LoVo (cell line): ENCODE measurements around the gene TTC33.
"Not testable (repeated sequence)": the region's sequence is repeated elsewhere in the genome, so short reads cannot be mapped to it uniquely, and the experiment has no call there.

Source experiments
- DNase-seq: peaks from one replicate; pipeline ENCODE4 v3.0.0-alpha.2; 2016; ENCODE audit warnings: low spot score

TTC33 gene

DNA sequence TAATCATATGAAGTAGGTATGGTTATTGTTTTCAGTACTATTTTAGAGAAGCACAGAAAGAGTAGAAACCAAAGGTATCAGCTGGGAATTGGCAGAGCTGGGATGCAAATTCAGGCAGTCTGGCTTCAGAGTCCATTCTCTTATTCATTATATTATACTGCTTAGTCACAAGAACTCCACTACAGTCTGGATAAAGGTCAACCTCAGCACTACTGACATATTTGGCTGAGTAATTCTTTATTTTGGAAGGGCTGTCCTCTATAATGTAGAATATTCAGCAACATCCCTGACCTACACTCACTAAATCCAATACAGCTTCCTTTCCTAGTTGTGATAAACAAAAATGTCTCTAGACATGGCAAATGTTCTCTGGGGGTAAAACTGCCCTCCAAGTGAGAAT, 38.5 kb downstream of the TTC33 start:
- no peak for DNase-seq

DNA sequence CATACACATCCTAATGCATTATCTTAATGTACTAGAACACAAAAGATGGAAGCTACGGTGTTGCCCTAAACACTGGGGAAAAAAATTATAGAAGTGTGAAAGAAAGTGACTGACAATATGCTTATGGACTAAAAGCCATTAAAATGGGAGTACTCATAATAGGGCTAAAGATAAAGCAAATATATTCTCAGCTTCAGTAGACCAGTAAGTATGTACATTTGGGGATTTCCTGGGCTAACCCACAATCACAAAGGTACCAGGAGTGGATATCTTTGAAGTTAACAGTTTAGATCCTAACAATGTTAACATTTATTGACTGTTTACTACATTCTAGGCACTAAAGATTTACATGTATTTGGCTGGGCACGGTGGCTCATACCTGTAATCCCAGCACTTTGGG, 39.2 kb downstream of the TTC33 start:
- no peak for DNase-seq

- DNase-seq = no peak
Observed at GRCh38 chr5:40716000-40716399, 39.8 kb downstream of the TTC33 start.

- DNase-seq = no peak
Observed at GRCh38 chr5:40714001-40714400, 41.8 kb downstream of the TTC33 start.

- not testable (repeated sequence) for DNase-seq
Observed at GRCh38 chr5:40710575-40710974, 45.2 kb downstream of the TTC33 start.

DNA sequence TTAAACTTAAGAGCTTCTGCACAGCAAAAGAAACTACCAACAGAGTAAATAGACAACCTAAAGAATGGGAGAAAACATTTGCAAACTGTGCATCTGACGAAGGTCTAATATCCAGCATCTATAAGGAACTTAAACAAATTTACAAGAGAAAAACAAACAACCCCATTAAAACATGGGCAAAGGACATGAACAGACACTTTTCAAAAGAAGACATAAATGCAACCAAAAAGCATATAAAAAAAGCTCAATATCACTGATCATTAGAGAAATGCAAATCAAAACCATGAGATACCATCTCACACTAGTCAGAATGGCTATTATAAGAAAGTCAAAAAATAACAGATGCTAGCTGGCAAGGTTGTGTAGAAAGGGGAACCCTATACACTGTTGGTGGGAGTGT, 50.3 kb downstream of the TTC33 start:
- DNase-seq = not testable (repeated sequence)

- not testable (repeated sequence) for DNase-seq
Observed at GRCh38 chr5:40702027-40702426, 53.7 kb downstream of the TTC33 start.

DNA sequence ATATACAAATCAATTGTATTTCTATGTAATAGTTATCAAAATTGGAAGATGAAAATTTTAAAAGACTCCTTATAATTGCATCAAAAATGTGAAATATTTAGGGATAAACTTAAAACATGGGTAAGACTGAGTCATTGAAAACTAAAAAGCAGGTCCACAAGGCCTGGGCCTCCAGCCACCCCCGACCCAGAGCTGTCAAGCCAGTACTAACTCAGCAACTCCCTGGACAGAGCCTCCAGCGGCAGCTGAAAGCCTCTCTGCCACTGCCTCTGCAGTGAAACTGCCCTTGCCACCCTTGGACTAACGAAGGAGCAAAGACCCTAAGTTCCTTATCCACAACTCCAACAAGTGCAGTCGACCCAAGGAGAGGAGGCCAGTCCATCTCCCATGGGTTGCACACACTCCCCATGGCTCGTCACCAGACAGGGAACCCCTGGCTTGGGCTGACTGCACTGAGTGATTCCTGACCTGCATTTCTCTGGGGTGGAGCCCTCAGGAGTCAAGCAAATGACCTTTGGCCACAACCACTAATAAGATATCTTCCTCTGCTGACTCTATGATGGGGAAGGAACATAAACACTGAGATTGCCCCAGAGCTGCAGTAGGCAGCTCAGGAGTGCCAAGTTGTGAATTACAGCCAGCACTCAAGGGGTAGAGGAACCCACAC, 55.5 kb downstream of the TTC33 start:
- DNase-seq = no peak

DNA sequence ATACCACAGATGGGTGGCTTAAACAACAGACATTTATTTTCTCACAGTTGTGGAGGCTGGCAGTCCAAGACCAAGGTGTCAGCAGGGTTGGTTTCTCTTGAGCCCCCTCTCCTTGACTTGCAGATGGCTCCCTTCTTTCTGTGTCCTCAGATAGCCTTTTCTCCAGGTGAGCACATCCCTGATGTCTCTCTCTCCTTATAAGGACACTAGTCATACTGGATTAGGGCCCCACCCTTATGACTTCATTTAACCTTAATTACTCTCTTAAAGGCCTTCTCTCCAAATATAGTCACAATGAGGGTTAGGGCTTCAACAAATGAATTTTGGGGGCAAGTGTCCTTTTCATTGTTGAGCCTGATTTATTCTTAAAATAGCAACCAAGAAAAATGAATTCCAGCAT, 61.3 kb downstream of the TTC33 start:
- DNase-seq = no peak

- DNase-seq = no peak
Observed at GRCh38 chr5:40691894-40692293, 63.9 kb downstream of the TTC33 start.

GRCh38 chr5:40690267-40690666, 65.5 kb downstream of the TTC33 start:
- DNase-seq = no peak

DNA sequence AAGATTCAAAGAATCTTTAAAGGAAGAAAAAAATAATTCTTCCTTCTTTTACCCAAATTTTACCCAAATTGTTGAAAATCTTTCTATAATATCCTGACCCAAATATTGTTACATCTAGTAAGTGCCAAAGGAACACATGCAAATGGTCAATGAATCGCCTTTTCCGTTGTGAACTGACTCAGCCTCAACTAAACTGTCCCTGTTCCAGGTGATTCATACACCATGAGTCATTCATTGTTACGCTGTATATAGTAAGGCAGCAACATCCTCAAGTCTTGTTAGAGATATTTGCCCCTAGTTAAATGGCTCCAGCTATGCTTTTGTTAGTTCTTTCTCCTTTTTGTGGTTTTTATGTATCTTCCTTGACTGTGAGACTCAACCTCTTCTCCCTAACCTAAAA, 66.3 kb downstream of the TTC33 start:
- peak; percentile 92 for DNase-seq

DNA sequence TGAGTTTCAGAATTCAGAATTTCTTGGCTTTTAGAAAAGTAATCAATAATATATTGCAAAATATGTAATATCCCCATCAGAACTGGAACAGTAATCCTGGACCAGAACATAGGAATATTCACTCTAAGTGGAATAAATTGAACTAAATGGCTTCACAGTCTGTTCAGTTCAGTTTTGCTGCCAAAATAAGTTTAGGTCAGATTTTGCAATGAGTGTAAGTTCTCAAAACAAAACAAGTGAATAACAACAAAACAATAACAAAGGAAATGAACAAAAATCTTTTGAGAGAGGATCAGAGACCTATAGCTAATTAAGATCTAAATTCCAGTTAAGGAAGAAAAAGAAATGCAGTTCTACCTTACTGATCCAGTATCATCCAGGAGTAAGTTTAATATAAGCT, 66.8 kb downstream of the TTC33 start:
- DNase-seq = no peak

GRCh38 chr5:40688127-40688761, 67.5 kb downstream of the TTC33 start:
- DNase-seq = peak; percentile 90

- no peak for DNase-seq
Observed at GRCh38 chr5:40687321-40687720, 68.4 kb downstream of the TTC33 start.

GRCh38 chr5:40685976-40686486, 69.7 kb downstream of the TTC33 start:
- DNase-seq = no peak

- DNase-seq = no peak
Observed at GRCh38 chr5:40685193-40685592, 70.6 kb downstream of the TTC33 start.

DNA sequence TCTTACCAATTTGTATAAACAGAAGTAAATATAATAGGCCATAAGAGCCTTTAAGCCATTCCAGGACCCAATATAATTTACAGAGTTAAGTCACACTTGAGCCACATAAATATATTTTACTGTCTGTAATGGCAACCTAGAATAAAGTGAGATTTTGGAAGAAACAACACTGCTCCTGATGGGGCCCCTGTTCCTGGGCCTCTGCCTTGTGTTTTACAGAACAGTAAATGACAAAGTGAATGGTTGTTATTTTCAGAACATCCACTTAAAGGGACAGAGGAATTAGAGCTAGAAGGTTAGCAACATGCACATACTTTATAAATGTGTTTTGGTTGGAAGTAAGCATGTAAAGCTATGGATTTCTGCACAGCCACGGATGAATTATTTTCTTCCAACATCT, 72.5 kb downstream of the TTC33 start:
- DNase-seq = no peak

GRCh38 chr5:40682154-40683017, 73.4 kb downstream of the TTC33 start:
- no peak for DNase-seq

DNA sequence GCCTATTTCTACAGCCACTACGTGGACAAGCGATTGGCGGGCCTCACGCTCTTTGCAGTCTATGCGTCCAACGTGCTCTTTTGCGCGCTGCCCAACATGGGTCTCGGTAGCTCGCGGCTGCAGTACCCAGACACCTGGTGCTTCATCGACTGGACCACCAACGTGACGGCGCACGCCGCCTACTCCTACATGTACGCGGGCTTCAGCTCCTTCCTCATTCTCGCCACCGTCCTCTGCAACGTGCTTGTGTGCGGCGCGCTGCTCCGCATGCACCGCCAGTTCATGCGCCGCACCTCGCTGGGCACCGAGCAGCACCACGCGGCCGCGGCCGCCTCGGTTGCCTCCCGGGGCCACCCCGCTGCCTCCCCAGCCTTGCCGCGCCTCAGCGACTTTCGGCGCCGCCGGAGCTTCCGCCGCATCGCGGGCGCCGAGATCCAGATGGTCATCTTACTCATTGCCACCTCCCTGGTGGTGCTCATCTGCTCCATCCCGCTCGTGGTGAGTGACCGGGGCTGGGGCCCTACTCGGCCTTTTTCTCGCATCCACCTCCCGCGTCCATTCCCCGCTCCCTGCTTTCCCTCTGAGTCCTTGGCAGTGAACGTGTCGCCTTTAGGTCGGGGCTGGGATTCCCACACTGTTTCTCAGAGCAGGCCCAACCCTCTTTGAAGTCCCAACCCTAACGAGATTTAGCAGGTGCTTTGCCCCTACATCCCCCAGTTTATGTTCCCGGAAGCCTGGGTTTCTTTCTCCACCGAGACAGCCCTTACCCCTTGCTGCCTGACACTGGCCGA, 74.2 kb downstream of the TTC33 start:
- no peak for DNase-seq

DNA sequence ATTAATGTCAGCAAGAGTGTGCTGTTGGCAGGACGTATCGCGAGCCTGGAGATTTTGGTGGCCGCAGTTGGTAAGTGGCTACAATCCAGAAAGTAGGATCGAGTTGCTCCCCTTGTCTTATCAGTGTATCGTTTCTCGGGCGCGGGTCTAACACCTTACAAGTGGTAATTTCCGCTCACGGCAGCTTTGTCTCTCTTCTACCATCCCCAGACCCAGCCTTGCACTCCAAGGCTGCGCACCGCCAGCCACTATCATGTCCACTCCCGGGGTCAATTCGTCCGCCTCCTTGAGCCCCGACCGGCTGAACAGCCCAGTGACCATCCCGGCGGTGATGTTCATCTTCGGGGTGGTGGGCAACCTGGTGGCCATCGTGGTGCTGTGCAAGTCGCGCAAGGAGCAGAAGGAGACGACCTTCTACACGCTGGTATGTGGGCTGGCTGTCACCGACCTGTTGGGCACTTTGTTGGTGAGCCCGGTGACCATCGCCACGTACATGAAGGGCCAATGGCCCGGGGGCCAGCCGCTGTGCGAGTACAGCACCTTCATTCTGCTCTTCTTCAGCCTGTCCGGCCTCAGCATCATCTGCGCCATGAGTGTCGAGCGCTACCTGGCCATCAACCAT, 74.9 kb downstream of the TTC33 start:
- no peak for DNase-seq
